HEK293T (cell line): ENCODE data around the gene KIF5C.

Source experiments
- CTCF ChIA-PET: fragments of 350-600 bp; formaldehyde crosslinking; extraction: SDS; loops from one replicate; lab custom pipeline; 2021; ENCODE audit warnings: antibody characterized with exemption, inconsistent platforms; lab: Yijun Ruan, JAX
- POLR2A ChIA-PET: fragments of 350-600 bp; formaldehyde crosslinking; extraction: SDS; loops from one replicate; lab custom pipeline; 2020; ENCODE audit warnings: antibody characterized with exemption, inconsistent platforms; lab: Yijun Ruan, JAX
- DNase-seq: peaks from one replicate; pipeline ENCODE4 v3.0.0; 2012; ENCODE audit warnings: mixed read lengths; ENCODE audit errors: extremely low spot score
- ARNT ChIP-seq: fragments of 450-650 bp; IDR thresholded peaks from 2 replicates; pipeline ENCODE4 v1.6.1; 2017; ENCODE audit warnings: mild to moderate bottlenecking
- BHLHE40 ChIP-seq: fragments of 450-650 bp; IDR thresholded peaks from 2 replicates; pipeline ENCODE4 v1.6.1; 2016; ENCODE audit warnings: mild to moderate bottlenecking, moderate library complexity, borderline replicate concordance
- CTBP1 ChIP-seq: fragments of 450-650 bp; IDR thresholded peaks from 2 replicates; pipeline ENCODE4 v1.6.1; 2016; ENCODE audit warnings: borderline replicate concordance
- ELF4 ChIP-seq: fragments of 450-650 bp; IDR thresholded peaks from 2 replicates; pipeline ENCODE4 v1.6.1; 2017; ENCODE audit warnings: antibody characterized with exemption
- FOXA1 ChIP-seq: fragments of 450-650 bp; IDR thresholded peaks from 2 replicates; pipeline ENCODE4 v1.6.1; 2016; ENCODE audit warnings: mild to moderate bottlenecking
- FOXK2 ChIP-seq: fragments of 450-650 bp; IDR thresholded peaks from 2 replicates; pipeline ENCODE4 v1.6.1; 2016; ENCODE audit warnings: mild to moderate bottlenecking
- FOXM1 ChIP-seq: fragments of 450-650 bp; IDR thresholded peaks from 2 replicates; pipeline ENCODE4 v1.6.1; 2017; ENCODE audit warnings: mild to moderate bottlenecking, borderline replicate concordance
- HDGF ChIP-seq: fragments of 450-650 bp; IDR thresholded peaks from 2 replicates; pipeline ENCODE4 v1.6.1; 2017; ENCODE audit warnings: antibody characterized with exemption, borderline replicate concordance
- L3MBTL2 ChIP-seq: fragments of 450-650 bp; conservative IDR thresholded peaks from 2 replicates; pipeline ENCODE4 v1.6.1; 2016; ENCODE audit warnings: mild to moderate bottlenecking
- LEF1 ChIP-seq: fragments of 450-650 bp; IDR thresholded peaks from 2 replicates; pipeline ENCODE4 v1.6.1; 2017; ENCODE audit warnings: mild to moderate bottlenecking, borderline replicate concordance
- NFRKB ChIP-seq: fragments of 450-650 bp; IDR thresholded peaks from 2 replicates; pipeline ENCODE4 v1.6.1; 2016; ENCODE audit warnings: mild to moderate bottlenecking, moderate library complexity
- SP1 ChIP-seq: fragments of 450-650 bp; IDR thresholded peaks from 2 replicates; pipeline ENCODE4 v1.6.1; 2017
- SUZ12 ChIP-seq: fragments of 450-650 bp; IDR thresholded peaks from 2 replicates; pipeline ENCODE4 v1.6.1; 2016; ENCODE audit warnings: mild to moderate bottlenecking
- TARDBP ChIP-seq: fragments of 450-650 bp; IDR thresholded peaks from 2 replicates; pipeline ENCODE4 v1.6.1; 2016
- ZNF384 ChIP-seq: fragments of 450-650 bp; IDR thresholded peaks from 2 replicates; pipeline ENCODE4 v1.6.1; 2016
- TF ChIP-seq, protein P1 (sequence below): fragments of 450-650 bp; IDR thresholded peaks from 2 replicates; pipeline ENCODE4 v1.6.1; 2016

KIF5C gene

DNA sequence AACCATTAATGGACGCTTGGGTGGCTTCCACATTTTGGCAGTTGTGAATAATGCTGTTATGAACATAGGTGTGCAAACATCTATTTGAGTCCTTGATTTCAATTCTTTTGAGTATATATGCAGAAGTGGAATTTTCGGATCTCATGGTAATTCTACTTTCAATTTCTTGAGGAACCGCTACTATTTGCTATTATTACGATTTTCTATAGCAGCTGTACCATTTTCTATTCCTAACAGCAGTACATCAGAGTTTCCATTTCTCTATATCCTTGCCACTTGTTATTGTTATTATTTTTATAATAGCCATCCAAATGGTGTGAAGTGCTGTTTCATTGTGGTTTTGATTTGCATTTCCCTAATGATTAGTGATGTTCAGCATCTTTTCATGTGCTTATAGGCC, 69.5 kb downstream of the KIF5C start:
- ChIA-PET CTCF (no interaction called here), POLR2A (no interaction called here)
- DNase-seq = no peak
- TF ChIP-seq TARDBP = no peak
- no peak for TF ChIP-seq SUZ12
- no peak for TF ChIP-seq HDGF

DNA sequence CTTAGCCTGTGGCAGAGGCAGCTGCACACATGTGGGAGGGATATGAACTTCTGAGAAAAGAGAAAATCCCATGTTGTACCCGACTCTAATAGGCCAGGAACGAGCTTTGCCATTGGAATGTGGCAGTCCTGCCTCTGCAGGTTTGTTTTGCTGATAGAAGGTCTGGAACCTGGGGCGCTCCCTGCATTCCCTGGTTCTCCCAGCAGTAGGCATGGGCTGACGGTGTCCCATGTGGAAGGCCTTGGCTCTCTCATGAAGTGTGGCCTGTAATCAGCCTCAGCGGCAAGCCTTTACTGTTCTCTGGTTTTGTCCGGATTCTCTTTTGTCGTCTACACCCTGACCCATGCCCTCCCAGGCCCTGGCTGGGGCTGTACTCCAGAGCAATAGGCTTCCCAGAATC, 72.3 kb downstream of the KIF5C start:
- DNase-seq = no peak
- no peak for TF ChIP-seq CTBP1
- no peak for TF ChIP-seq TARDBP
- no peak for TF ChIP-seq FOXM1
- TF ChIP-seq NFRKB = no peak
- TF ChIP-seq FOXA1 = no peak
- no peak for TF ChIP-seq ARNT
- ChIA-PET CTCF (no interaction called here), POLR2A (no interaction called here)

DNA sequence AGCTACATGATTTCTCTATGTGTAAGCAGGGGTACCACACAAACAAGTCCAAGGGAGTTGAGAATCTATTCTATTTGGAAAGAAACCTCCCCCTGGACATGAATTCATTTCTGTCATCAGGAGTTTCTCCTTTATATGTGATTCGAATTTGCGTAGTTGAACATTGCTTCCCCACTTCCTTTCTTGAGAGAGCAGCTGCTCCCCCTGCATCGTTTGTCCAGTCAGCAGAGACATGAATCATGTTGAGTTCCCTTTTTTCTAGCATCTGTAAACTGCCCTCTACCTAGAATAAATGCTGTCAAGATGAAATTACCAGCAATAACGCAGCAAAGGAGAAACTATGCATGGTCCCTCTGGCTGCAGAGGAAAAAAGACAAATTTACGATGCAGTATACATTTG, 73.8 kb downstream of the KIF5C start:
- ChIA-PET CTCF (no interaction called here), POLR2A (no interaction called here)
- TF ChIP-seq NFRKB = no peak
- TF ChIP-seq ELF4 = no peak
- TF ChIP-seq TARDBP = no peak
- no peak for TF ChIP-seq HDGF
- TF ChIP-seq, protein P1, sequence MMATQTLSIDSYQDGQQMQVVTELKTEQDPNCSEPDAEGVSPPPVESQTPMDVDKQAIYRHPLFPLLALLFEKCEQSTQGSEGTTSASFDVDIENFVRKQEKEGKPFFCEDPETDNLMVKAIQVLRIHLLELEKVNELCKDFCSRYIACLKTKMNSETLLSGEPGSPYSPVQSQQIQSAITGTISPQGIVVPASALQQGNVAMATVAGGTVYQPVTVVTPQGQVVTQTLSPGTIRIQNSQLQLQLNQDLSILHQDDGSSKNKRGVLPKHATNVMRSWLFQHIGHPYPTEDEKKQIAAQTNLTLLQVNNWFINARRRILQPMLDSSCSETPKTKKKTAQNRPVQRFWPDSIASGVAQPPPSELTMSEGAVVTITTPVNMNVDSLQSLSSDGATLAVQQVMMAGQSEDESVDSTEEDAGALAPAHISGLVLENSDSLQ = no peak
- no peak for TF ChIP-seq SUZ12
- no peak for TF ChIP-seq SP1
- DNase-seq = no peak

DNA sequence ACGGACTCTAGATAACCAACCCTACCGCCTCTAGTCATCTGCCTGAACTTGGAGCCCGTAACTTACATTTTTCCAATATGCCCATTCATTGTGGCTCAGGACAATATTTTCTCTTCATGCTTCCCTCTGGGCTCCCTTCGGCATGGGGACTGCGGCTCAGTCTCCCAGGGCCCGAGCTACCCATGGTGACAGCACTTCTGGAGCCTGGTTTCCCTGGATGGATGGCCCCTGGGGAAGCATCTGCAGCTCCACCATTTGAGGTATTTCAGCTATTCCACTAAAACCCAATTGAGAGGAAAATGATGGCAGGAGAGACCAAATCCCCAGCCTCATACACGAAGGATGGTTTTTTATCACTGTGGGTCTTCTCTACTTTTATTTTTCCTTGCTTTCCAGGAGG, 74.3 kb downstream of the KIF5C start:
- ChIA-PET CTCF (no interaction called here), POLR2A (no interaction called here)
- DNase-seq = no peak
- TF ChIP-seq HDGF (no peak), TARDBP (no peak), FOXK2 (no peak), L3MBTL2 (no peak), CTBP1 (no peak), ELF4 (no peak), FOXM1 (no peak), NFRKB (no peak), ZNF384 (no peak), ARNT (no peak), FOXA1 (no peak), BHLHE40 (no peak), SUZ12 (no peak)
- TF ChIP-seq, protein P1 = no peak

DNA sequence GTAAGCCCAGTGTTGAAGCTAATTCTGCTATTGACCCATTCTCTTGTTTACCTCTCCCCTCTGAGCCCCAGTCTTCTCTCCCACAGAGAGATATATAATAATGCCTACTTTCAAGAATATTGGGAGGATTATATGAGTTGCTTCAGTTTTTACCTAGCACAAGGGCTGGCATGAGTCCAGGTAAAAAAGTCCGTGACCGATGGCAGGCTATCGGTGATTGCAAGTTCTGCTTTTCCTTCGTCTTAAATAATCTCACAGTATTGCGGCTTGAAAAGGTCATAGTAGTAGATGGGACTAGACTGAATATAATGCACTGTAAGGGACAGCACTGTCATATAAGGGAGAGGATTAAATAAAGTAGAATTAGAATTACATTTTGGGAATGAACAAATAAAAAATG, 77.6 kb downstream of the KIF5C start:
- CTCF ChIA-PET = no interaction called here

DNA sequence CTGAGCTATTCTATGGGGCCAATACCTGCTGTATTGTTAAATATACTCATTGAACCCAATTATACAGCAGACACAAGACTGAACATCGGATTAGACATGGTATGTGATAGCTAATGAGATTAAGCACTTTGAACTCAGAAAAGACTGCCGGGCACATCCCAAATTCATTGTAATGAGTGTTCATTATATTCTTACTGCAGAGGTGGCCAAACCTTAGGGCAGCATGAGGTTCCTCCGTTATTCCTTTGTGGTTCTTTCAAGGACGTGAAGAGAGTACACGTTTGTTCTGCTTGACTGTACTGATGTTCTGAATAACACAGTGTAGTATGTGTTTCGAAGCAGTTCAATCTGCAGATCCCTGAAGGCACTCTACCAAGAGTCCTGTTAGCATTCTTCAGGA, 78.4 kb downstream of the KIF5C start:
- ChIA-PET CTCF (no interaction called here), POLR2A (no interaction called here)
- TF ChIP-seq NFRKB = no peak
- TF ChIP-seq, protein P1 = no peak
- TF ChIP-seq SUZ12 = no peak
- TF ChIP-seq FOXK2 = no peak
- TF ChIP-seq ZNF384 = no peak
- TF ChIP-seq LEF1 = no peak
- TF ChIP-seq BHLHE40 = no peak
- TF ChIP-seq ELF4 = no peak
- TF ChIP-seq ARNT = no peak
- no peak for TF ChIP-seq SP1
- TF ChIP-seq TARDBP = no peak
- no peak for TF ChIP-seq L3MBTL2
- no peak for TF ChIP-seq HDGF
- no peak for TF ChIP-seq CTBP1
- no peak for TF ChIP-seq FOXM1
- TF ChIP-seq FOXA1 = no peak
- no peak for DNase-seq

More for the DNA sequence above, 77.6 kb downstream of the KIF5C start:
- TF ChIP-seq CTBP1 (no peak), ELF4 (no peak), LEF1 (no peak), FOXK2 (no peak), SUZ12 (no peak), L3MBTL2 (no peak), HDGF (no peak), SP1 (no peak), FOXM1 (no peak), TARDBP (no peak), FOXA1 (no peak)
- TF ChIP-seq, protein P1 = no peak
- no peak for DNase-seq
- POLR2A ChIA-PET = no interaction called here

DNA sequence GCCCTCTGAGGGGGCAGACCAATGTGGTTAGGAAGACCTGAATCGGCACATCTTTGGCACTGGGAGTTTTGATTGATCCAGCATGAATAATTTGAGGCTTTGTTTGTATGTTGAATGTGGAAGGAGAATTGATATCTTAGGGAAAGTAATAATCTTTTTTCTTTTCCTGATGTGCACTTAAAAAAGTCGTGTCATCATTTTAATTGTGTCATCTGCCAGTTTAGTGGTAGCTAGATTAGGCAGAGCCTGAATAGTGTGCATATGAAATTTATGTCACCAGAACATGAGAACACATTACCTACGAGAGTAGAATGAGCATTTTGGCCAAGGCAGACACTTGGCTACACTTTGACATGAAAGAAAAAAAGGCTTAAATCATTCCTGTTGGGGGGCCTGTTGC, 79.5 kb downstream of the KIF5C start:
- ChIA-PET POLR2A (no interaction called here), CTCF (no interaction called here)
- TF ChIP-seq NFRKB (no peak), LEF1 (no peak)
- TF ChIP-seq, protein P1 = no peak
- DNase-seq = no peak
